ENCODE results near the gene ZXDC. TPM values are rescaled to one million over a fixed set of nuclear protein-coding genes. Genes with fewer than 3 reads are reported as not detected.

ZXDC gene
- total RNA-seq, 3 donors from 2014 or later = 37.6 to 42.4 (median 39.0) TPM

GRCh38 chr3:126482503-126483255 lies 7.0 kb upstream of the ZXDC start:
- no peaks in the 10 kb centered on the region for H3K36me3 ChIP-seq
- no peak for DNase-seq (ENCODE audit: low spot score in 2 of 2)
- H3K27me3 ChIP-seq = no peaks in the 10 kb centered on the region
- no peak overlapping the region for H3K27ac ChIP-seq
- TF ChIP-seq POLR2A (IDR thresholded peaks at IDR 0.05) (no peak), CTCF (IDR thresholded peaks at IDR 0.05) (no peak), POLR2AphosphoS5 (IDR thresholded peaks at IDR 0.05) (no peak)
- intact Hi-C loops (cut with DNase I; ENCODE audit: low total_unique reads) = no loop called here
- H3K4me1 ChIP-seq = no peaks in the 10 kb centered on the region
- H3K4me3 ChIP-seq = no peak overlapping the region
- H3K9me3 ChIP-seq = no peaks in the 10 kb centered on the region

- TF ChIP-seq POLR2A (IDR thresholded peaks at IDR 0.05) = no peak
- DNase-seq (ENCODE audit: low spot score in 2 of 2) = no peak
- peaks cover 0 to under 1% of the 10 kb centered on the region in 2 donors for H3K4me1 ChIP-seq
- H3K4me3 ChIP-seq = no peak overlapping the region
- H3K9me3 ChIP-seq = no peaks in the 10 kb centered on the region
- H3K36me3 ChIP-seq = no peaks in the 10 kb centered on the region
- no peaks in the 10 kb centered on the region for H3K27me3 ChIP-seq
- intact Hi-C loops (cut with DNase I; ENCODE audit: low total_unique reads) = no loop called here
- H3K27ac ChIP-seq = no peak overlapping the region
These were observed 6.3 kb upstream of the ZXDC start for GRCh38 chr3:126481808-126482502.

- no peaks in the 10 kb centered on the region for H3K36me3 ChIP-seq
- H3K4me1 ChIP-seq = peaks cover 0 to 4% of the 10 kb centered on the region in 2 donors
- TF ChIP-seq CTCF (IDR thresholded peaks at IDR 0.05) = no peak
- TF ChIP-seq POLR2A (IDR thresholded peaks at IDR 0.05) = no peak
- TF ChIP-seq POLR2AphosphoS5 (IDR thresholded peaks at IDR 0.05) = no peak
- no peak overlapping the region for H3K4me3 ChIP-seq
- H3K27me3 ChIP-seq = no peaks in the 10 kb centered on the region
- no peak for DNase-seq (ENCODE audit: low spot score in 2 of 2)
- H3K27ac ChIP-seq = peak overlapping the region in 1 of 2 donors; percentile 1
- no peaks in the 10 kb centered on the region for H3K9me3 ChIP-seq
- intact Hi-C loops (cut with DNase I; ENCODE audit: low total_unique reads) = no loop called here
These were observed 5.2 kb upstream of the ZXDC start for GRCh38 chr3:126480861-126481260.

- Histone ChIP-seq H3K27me3 (no peaks in the 10 kb centered on the region), H3K4me3 (no peak overlapping the region), H3K4me1 (peaks cover 0 to 4% of the 10 kb centered on the region in 2 donors), H3K9me3 (no peaks in the 10 kb centered on the region), H3K27ac (no peak overlapping the region), H3K36me3 (no peaks in the 10 kb centered on the region)
- intact Hi-C loops (cut with DNase I; ENCODE audit: low total_unique reads) = no loop called here
- DNase-seq (ENCODE audit: low spot score in 2 of 2) = no peak
- no peak for TF ChIP-seq CTCF (IDR thresholded peaks at IDR 0.05)
- no peak for TF ChIP-seq POLR2A (IDR thresholded peaks at IDR 0.05)
- no peak for TF ChIP-seq POLR2AphosphoS5 (IDR thresholded peaks at IDR 0.05)
These were observed 4.5 kb upstream of the ZXDC start for GRCh38 chr3:126480206-126480605.

- intact Hi-C loops (cut with DNase I; ENCODE audit: low total_unique reads) = loop anchor here (10.0 kb wide), 1 partner anchor 305 kb away; no protein-coding TSS in a partner anchor
- Histone ChIP-seq H3K27me3 (no peaks in the 10 kb centered on the region), H3K36me3 (no peaks in the 10 kb centered on the region), H3K9me3 (no peaks in the 10 kb centered on the region), H3K4me3 (no peak overlapping the region), H3K27ac (no peak overlapping the region), H3K4me1 (peaks cover 0 to 4% of the 10 kb centered on the region in 2 donors)
- TF ChIP-seq CTCF (IDR thresholded peaks at IDR 0.05) (no peak), POLR2A (IDR thresholded peaks at IDR 0.05) (no peak), POLR2AphosphoS5 (IDR thresholded peaks at IDR 0.05) (no peak)
- DNase-seq (ENCODE audit: low spot score in 2 of 2) = no peak
These were observed 4.0 kb upstream of the ZXDC start for GRCh38 chr3:126479642-126480041.
